Measurements from ENCODE around the gene LSR. TPM values are rescaled to one million over a fixed set of nuclear protein-coding genes. Genes with fewer than 3 reads are reported as not detected.

The LSR gene
- total RNA-seq, 2 donors from 2014 or later: 7.6 to 9.3 TPM

DNA sequence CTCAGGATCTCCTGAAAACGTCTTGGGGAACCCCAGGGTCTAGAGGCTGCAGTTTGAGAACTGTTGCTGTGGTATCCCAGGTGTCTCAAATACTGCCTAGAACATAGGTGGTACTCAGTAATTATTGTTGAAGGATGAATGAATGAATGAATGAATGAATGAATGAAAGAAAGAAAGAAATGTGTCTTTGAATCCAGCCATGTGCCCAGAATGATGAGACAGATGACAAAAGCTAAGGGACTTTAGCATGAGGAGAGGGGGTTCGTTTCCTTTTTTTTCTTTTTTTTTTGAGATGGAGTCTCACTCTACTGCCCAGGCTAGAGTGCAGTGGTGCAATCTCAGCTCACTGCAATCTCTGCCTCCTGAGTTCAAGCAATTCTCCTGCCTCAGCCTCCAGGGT, 7.8 kb downstream of the LSR start:
- Histone ChIP-seq H3K4me3 (no peak overlapping the region), H3K36me3 (no peaks in the 10 kb centered on the region), H3K27ac (no peak overlapping the region), H3K9me3 (no peaks in the 10 kb centered on the region), H3K27me3 (replicated peaks; ENCODE audit: insufficient read depth) (no peaks in the 10 kb centered on the region), H3K4me1 (ENCODE audit: control insufficient read depth in 1 of 2, low read depth in 2 of 2) (no peaks in the 10 kb centered on the region)
- DNase-seq (ENCODE audit: low spot score): no peak
- TF ChIP-seq, protein P1, sequence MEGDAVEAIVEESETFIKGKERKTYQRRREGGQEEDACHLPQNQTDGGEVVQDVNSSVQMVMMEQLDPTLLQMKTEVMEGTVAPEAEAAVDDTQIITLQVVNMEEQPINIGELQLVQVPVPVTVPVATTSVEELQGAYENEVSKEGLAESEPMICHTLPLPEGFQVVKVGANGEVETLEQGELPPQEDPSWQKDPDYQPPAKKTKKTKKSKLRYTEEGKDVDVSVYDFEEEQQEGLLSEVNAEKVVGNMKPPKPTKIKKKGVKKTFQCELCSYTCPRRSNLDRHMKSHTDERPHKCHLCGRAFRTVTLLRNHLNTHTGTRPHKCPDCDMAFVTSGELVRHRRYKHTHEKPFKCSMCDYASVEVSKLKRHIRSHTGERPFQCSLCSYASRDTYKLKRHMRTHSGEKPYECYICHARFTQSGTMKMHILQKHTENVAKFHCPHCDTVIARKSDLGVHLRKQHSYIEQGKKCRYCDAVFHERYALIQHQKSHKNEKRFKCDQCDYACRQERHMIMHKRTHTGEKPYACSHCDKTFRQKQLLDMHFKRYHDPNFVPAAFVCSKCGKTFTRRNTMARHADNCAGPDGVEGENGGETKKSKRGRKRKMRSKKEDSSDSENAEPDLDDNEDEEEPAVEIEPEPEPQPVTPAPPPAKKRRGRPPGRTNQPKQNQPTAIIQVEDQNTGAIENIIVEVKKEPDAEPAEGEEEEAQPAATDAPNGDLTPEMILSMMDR (IDR thresholded peaks at IDR 0.05): no peak
- ATAC-seq (ENCODE audit: insufficient number of reproducible peaks, low FRiP score, low read depth): no peak

DNA sequence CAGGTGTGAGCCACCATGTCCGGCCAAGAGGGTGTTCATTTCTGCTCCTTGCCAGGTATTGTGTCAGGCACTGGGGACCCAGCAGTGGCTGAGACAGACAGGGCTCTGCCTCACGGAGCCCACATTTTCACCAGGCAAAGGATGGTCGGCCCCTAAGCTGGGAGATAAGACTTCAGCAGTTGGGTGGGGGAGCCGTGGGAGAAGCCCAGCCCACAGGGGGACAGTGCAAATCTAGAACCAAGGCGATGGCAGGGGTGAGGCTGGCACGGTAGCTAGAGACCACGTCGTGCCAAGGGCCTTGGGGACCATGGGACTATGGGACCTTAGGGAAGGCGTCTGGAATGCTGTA, 8.3 kb downstream of the LSR start:
- Histone ChIP-seq H3K36me3 (no peaks in the 10 kb centered on the region), H3K27ac (no peak overlapping the region), H3K4me3 (no peak overlapping the region), H3K9me3 (no peaks in the 10 kb centered on the region), H3K4me1 (ENCODE audit: control insufficient read depth in 1 of 2, low read depth in 2 of 2) (no peaks in the 10 kb centered on the region), H3K27me3 (replicated peaks; ENCODE audit: insufficient read depth) (no peaks in the 10 kb centered on the region)
- DNase-seq (ENCODE audit: low spot score) (no peak), ATAC-seq (ENCODE audit: insufficient number of reproducible peaks, low FRiP score, low read depth) (no peak)
- TF ChIP-seq, protein P1 (IDR thresholded peaks at IDR 0.05): no peak

DNA sequence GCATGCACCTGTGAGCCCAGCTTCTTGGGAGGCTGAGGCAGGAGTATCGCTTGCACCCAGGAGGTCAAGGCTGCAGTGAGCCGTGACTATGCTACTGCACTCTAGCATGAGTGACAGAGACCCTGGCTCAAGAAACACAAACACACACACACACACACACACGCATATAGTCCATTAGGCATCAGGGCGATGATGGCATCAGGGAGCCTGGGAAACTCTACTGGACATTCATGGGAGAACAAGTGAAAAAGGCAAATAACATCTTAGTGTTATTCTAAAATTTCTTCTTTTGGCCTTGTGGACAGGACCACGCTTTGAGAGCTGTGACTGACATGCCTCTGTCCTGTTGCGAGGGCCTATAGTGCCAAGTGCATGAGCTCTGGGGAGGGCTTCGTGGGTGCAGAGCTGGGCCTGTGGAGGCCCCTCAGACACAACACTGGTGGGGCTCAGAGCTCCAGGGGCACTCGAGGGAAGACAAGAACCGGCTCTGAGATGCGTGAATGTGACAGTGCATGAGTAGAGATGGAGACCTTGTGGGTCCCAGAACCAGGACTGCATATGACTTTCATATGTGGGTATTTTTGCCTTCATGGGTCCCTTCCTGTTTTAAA, 12.0 kb downstream of the LSR start:
- Histone ChIP-seq H3K4me1 (ENCODE audit: control insufficient read depth in 1 of 2, low read depth in 2 of 2) (peaks cover 6 to 9% of the 10 kb centered on the region in 2 donors), H3K36me3 (no peaks in the 10 kb centered on the region), H3K9me3 (no peaks in the 10 kb centered on the region), H3K27me3 (replicated peaks; ENCODE audit: insufficient read depth) (no peaks in the 10 kb centered on the region), H3K27ac (no peak overlapping the region), H3K4me3 (no peak overlapping the region)
- ATAC-seq (ENCODE audit: insufficient number of reproducible peaks, low FRiP score, low read depth) (no peak), DNase-seq (ENCODE audit: low spot score) (no peak)
- TF ChIP-seq, protein P1 (IDR thresholded peaks at IDR 0.05): no peak

DNA sequence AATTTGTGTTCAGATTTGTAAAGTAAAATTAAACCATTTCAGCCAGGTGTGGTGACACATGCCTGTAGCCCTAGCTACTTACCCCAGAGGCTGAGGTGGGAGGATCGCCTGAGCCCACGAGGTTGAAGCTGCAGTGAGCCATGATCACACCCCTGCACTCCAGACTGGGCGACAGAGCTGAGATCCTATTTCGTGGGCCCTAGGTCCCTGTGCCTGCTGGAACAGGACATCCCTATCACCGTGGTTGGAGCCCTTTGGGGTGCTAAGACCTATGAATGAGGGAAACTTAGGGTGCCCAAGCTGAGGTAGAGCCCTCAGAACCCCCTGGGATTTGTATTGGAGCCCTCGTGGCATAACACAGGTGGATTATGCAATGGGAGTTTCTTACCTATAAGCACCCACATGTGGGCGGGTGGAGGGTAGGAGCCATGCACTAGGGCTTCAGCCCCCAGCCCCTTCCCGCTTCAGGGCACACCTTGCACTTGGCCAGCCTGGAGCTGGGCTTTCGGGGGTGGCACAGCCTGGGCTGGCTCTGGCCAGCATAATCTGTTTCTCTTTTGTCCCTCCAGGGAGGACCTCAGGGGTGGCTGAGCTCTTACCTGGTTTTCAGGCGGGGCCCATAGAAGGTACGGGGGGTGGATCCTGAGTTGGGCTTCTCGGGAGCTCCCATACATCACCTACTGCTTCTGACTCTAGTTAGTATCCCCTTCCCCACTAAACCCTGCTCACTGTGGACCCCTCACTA, 12.7 kb downstream of the LSR start:
- Histone ChIP-seq H3K9me3 (no peaks in the 10 kb centered on the region), H3K36me3 (no peaks in the 10 kb centered on the region), H3K27me3 (replicated peaks; ENCODE audit: insufficient read depth) (no peaks in the 10 kb centered on the region), H3K27ac (no peak overlapping the region), H3K4me3 (no peak overlapping the region), H3K4me1 (ENCODE audit: control insufficient read depth in 1 of 2, low read depth in 2 of 2) (peaks cover 12 to 16% of the 10 kb centered on the region in 2 donors)
- DNase-seq (ENCODE audit: low spot score) (no peak), ATAC-seq (ENCODE audit: insufficient number of reproducible peaks, low FRiP score, low read depth) (no peak)
- TF ChIP-seq, protein P1 (IDR thresholded peaks at IDR 0.05): no peak

DNA sequence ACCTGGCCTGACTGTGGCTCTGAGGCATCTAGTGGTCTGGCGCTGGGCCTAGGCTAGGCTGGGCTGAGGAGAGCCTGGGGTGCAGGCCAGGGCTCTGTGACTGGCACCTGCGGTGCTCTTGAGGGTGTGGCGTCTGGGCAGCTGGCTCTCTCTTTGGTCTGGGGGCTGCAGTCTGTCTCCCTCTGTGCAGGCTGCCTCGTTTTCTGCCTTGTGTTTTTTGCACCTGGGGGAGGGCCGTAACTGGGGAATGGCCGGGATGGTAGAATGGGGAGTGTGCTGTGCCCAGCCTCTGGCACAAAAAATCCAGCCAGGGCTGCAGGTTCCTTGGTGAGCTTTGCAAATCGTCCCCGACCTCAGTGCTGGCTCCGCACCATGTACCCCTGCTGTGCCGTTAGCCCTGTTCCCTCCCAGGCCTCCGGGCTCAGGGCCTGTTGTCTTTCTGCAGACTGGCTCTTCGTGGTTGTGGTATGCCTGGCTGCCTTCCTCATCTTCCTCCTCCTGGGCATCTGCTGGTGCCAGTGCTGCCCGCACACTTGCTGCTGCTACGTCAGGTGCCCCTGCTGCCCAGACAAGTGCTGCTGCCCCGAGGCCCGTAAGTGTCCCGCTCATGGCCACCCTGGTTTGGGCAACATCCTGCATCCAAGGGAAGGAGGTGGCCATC, 13.4 kb downstream of the LSR start:
- no peak overlapping the region for H3K27ac ChIP-seq
- no peaks in the 10 kb centered on the region for H3K36me3 ChIP-seq
- no peaks in the 10 kb centered on the region for H3K27me3 ChIP-seq (replicated peaks; ENCODE audit: insufficient read depth)
- H3K9me3 ChIP-seq: no peaks in the 10 kb centered on the region
- H3K4me3 ChIP-seq: no peak overlapping the region
- peaks cover 15 to 22% of the 10 kb centered on the region in 2 donors for H3K4me1 ChIP-seq (ENCODE audit: control insufficient read depth in 1 of 2, low read depth in 2 of 2)
- DNase-seq (ENCODE audit: low spot score) (no peak), ATAC-seq (ENCODE audit: insufficient number of reproducible peaks, low FRiP score, low read depth) (no peak)
- TF ChIP-seq, protein P1 (IDR thresholded peaks at IDR 0.05): no peak
